ENCODE data around the gene G3BP1.
A peak's percentile ranks its signal among the peaks of the same experiment; 100 is the strongest.
"Not testable (repeated sequence)": the region's sequence is repeated elsewhere in the genome, so short reads cannot be mapped to it uniquely, and the experiment has no call there.

The G3BP1 gene

GRCh38 chr5:151771259-151772028 lies at the start of gene G3BP1:
Gene G3BP1 (plus strand): TSS chr5:151771954. CDS start chr5:151786621, 14,667 bp downstream.
- peak; percentile 95 to 98 for DNase-seq (ENCODE audit: low read depth in 2 of 2)

GRCh38 chr5:151722546-151722945 lies 49.2 kb upstream of the G3BP1 start:
- DNase-seq (ENCODE audit: low read depth in 2 of 2): no peak

GRCh38 chr5:151724360-151724759 lies 47.4 kb upstream of the G3BP1 start:
- DNase-seq (ENCODE audit: low read depth in 2 of 2): no peak

GRCh38 chr5:151729597-151729996 lies 42.2 kb upstream of the G3BP1 start:
- DNase-seq (ENCODE audit: low read depth in 2 of 2): not testable (repeated sequence)

- no peak for DNase-seq (ENCODE audit: low read depth in 2 of 2)
Observed at GRCh38 chr5:151730381-151730780, 41.4 kb upstream of the G3BP1 start.

GRCh38 chr5:151733358-151734063 lies 38.2 kb upstream of the G3BP1 start:
- no peak for DNase-seq (ENCODE audit: low read depth in 2 of 2)

- DNase-seq (ENCODE audit: low read depth in 2 of 2): no peak
Observed at GRCh38 chr5:151734064-151734408, 37.7 kb upstream of the G3BP1 start.

- no peak for DNase-seq (ENCODE audit: low read depth in 2 of 2)
Observed at GRCh38 chr5:151735646-151736045, 36.1 kb upstream of the G3BP1 start.

- no peak for DNase-seq (ENCODE audit: low read depth in 2 of 2)
Observed at GRCh38 chr5:151737431-151737830, 34.3 kb upstream of the G3BP1 start.

- no peak for DNase-seq (ENCODE audit: low read depth in 2 of 2)
Observed at GRCh38 chr5:151738125-151738848, 33.5 kb upstream of the G3BP1 start.

GRCh38 chr5:151739395-151739794 lies 32.4 kb upstream of the G3BP1 start:
- DNase-seq (ENCODE audit: low read depth in 2 of 2): no peak

- DNase-seq (ENCODE audit: low read depth in 2 of 2): no peak
Observed at GRCh38 chr5:151739939-151740335, 31.8 kb upstream of the G3BP1 start.

- no peak for DNase-seq (ENCODE audit: low read depth in 2 of 2)
Observed at GRCh38 chr5:151740336-151740942, 31.3 kb upstream of the G3BP1 start.

GRCh38 chr5:151740958-151741373 lies 30.8 kb upstream of the G3BP1 start:
- DNase-seq (ENCODE audit: low read depth in 2 of 2): no peak

- no peak for DNase-seq (ENCODE audit: low read depth in 2 of 2)
Observed at GRCh38 chr5:151741678-151742423, 29.9 kb upstream of the G3BP1 start.

GRCh38 chr5:151742870-151743294 lies 28.9 kb upstream of the G3BP1 start:
- no peak for DNase-seq (ENCODE audit: low read depth in 2 of 2)

- no peak for DNase-seq (ENCODE audit: low read depth in 2 of 2)
Observed at GRCh38 chr5:151743530-151743929, 28.2 kb upstream of the G3BP1 start.

- peak in 1 of 2 donors; percentile 34 for DNase-seq (ENCODE audit: low read depth in 2 of 2)
Observed at GRCh38 chr5:151745071-151745705, 26.6 kb upstream of the G3BP1 start.

- no peak for DNase-seq (ENCODE audit: low read depth in 2 of 2)
Observed at GRCh38 chr5:151750121-151750520, 21.6 kb upstream of the G3BP1 start.

GRCh38 chr5:151751091-151751490 lies 20.7 kb upstream of the G3BP1 start:
- DNase-seq (ENCODE audit: low read depth in 2 of 2): no peak

- DNase-seq (ENCODE audit: low read depth in 2 of 2): no peak
Observed at GRCh38 chr5:151751593-151751992, 20.2 kb upstream of the G3BP1 start.
